SW 1271 (cell line): ENCODE measurements around the gene NRXN3.

Experiments used
- DNase-seq, 2 experiments: peaks; one replicate each; lab custom pipeline; 2025; lab: John Stamatoyannopoulos, UW

The NRXN3 gene

GRCh38 chr14:79693935-79694334 is 1523.8 kb downstream of the NRXN3 start:
- no peak for DNase-seq

- DNase-seq, result no peak
Observed at GRCh38 chr14:79695307-79695706, 1525.1 kb downstream of the NRXN3 start.

- DNase-seq, result no peak
Observed at GRCh38 chr14:79698298-79698711, 1528.1 kb downstream of the NRXN3 start.

- no peak for DNase-seq
Observed at GRCh38 chr14:79699206-79699605, 1529.0 kb downstream of the NRXN3 start.

DNA sequence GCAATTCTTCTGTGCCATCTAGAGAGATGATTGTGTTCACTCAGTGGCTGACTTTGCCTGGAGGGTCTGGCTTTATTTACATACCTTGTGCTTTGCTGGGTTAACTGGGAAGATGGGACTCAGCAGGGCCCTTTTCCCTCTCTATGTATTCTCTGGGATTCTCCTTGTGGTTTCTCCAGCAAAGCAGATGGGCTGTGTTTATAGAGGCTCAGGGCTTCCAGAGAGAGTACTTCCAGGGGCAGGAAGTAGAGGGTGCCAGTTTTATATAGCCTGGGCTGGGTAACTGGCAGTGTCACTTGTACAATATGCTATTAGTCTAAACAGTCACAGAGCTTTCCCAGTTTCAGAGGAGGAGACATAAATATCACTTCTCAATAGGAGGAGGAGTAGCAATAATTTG is 1531.2 kb downstream of the NRXN3 start:
- no peak for DNase-seq

DNA sequence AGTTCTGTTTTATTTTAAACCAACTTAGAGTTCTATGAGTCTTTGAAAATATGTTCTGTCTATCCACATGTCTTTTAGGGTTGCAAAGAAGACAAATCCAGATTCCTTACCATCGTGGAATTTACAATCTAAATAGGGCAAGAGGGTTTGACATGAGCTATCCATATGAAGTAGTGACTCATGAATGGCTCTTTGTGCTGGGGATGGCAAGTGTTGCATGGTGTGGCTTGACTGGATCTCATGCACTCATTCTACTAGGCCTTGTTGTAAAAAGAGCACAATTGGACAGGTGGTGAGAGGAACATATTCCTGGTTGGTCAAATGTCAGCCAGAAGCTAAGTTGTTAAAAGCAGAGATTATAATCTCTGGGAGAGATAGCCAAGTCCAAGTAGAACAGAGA is 1532.0 kb downstream of the NRXN3 start:
- DNase-seq, result no peak

DNA sequence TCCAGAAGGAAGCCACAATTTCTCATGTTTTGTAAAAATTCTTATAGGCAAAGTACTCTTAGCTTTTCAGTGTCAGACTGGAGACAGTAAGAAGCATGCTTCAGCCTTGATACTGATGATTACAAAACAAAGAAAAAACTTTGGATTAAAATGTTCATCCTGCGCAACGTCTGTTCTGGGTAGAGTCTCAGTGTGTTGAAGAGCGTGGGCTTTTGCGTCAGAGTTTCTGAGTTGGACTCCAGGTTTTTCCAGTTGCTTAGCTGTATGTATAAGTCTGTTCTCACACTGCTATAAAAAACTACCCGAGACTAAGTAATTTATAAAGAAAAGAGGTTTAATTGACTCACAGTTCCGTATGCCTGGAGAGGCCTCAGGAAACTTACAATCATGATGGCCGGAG is 1533.0 kb downstream of the NRXN3 start:
- no peak for DNase-seq

DNA sequence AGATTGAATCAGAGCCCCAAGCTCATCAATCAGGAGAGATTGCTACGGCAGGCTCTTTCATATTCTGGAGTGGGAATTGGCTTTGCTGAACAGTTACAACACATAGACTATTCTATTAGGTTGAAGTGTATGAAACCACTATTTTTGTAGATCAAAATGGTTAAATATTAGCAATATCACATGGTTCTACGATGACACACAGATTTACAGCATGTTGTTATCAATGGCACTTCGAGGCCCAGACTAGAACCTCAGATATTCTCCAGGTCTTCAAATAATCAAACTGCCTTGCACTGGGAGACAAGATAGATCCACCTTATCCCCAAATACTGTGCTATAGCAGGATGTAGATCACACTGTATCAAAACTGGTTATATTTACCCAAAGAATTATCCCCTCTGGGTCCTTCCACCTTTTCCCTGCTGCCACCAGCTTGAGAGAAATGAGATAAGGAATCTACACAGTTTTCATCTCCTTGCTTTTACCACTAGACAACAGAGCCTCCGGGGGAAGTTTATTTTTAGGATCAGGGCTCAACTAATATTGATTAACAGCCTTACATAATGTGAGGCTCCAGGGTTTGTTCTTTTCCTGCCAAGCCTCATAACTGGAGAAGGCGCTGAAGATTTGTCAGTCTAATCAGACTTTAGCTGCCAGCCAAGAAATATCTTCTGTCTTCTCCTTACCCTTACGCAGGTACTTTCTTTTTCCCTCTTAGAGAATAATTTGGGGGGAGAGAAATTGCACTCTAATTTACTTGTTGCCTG is 1534.1 kb downstream of the NRXN3 start:
- DNase-seq, result no peak

DNA sequence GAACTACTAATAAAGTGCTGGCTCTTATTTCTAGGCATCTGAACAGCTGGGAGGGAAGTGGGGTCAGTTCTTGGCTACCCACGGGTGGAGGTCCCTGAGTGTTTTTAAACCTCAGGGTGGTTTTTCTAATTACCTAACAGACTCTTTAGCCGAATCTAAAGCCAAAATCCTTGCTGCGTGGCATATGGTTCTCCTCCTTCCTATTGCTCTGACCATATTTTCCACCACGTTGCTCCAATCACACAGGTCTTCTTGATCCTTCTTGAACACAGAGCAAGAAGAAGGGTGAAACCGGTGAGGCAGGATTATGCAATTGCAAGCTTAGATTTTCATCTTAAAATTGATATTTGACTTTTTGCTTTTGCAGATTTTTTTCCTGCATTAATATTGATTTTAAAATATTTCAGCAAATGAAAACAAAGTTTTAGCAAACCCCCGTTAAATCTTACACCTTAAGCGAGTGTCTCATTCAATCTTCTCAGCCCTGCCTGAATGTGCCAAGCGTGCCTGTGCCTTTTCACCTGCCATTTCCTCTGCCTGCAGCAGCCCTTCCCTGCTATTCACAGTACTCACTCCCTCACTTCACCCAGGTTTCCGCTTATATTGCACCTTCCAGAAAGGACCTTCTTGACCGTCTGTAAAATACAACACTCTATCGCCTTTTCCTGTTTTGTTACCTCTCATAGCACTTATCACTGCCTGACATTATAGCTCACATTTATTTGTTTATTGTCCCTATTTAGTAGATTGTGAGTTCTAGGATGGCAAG is 1535.1 kb downstream of the NRXN3 start:
- DNase-seq, result no peak

GRCh38 chr14:79706382-79706781 is 1536.2 kb downstream of the NRXN3 start:
- DNase-seq, result no peak

- DNase-seq, result no peak
Observed at GRCh38 chr14:79708426-79709388, 1538.5 kb downstream of the NRXN3 start.

DNA sequence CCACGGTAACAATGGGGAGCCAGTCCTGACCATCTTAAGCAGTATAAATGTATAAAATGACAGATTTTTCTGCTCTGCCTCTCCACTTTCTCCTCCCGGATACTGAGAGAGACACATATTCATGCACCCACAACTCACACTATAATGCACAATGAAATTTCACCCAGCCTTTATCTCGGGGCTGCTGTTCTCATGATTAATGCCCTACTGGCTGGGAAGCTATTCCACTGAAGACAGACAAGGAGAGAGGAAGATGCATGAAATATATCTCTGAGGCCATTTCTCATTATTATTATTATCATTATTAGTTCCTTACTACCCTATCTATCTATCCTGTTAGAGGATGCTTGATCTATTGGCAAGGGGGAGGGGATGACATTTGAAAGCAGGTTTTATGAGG is 1539.4 kb downstream of the NRXN3 start:
- DNase-seq, result no peak

DNA sequence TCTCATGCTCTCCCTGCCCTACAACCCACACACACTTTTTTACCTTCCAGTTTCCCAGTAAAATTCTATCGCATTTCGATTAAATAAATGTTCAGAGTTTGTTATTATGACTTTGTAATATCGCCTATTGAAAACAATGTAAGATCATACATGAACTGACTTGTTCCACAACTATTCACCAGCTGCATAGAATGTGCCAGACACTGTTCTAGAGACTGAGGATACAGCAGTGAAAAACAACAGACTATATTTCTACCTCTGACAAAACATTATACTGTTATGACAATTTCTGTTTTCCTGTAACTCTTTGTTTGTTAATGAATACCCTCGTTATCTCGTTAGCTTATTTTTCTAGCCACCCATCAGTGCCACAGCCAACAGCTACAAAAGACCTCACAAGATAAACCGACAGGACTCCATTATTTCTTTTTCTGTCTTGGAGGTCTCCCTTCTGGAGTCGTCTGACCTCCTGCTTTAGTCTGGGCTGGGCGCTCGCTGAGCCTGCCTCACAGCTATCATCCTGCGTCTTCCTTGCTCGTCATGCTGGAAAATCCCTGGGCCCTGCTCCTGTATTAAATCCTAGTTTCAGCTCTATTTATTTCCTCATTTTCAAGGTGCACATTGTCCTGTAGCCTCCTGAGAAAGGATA is 1542.3 kb downstream of the NRXN3 start:
- no peak for DNase-seq

DNA sequence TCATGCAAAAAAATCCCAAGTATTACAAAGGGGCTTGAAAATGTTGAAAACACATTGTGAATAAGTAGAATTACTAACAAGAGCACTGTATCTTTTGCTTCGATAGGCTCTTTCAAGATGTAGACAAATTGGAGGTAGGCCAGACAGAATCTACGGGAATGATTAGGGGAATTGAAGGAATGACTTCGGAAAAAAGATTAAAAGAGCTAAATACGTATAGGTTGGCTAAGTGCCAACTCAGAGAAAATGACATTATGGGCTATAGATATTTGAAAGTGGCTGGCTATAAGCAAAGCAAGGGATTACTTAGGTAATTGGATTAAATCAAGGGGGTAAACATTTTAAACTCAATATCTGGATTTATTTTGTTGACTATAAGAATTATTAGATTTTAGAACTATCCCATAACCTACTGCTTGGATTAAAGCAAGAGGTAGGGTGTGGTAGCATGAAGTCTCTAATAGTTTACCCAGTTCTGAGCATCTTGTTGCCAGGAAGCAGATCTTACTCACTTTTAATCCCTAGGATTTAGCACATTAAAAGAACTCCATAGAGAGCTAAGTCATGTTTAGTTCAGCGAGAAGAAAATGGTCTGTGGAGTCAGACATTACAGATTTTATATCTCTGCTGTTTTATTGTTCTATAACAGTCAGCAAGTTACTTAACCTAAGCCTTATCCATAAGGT is 1551.4 kb downstream of the NRXN3 start:
- DNase-seq, result no peak

DNA sequence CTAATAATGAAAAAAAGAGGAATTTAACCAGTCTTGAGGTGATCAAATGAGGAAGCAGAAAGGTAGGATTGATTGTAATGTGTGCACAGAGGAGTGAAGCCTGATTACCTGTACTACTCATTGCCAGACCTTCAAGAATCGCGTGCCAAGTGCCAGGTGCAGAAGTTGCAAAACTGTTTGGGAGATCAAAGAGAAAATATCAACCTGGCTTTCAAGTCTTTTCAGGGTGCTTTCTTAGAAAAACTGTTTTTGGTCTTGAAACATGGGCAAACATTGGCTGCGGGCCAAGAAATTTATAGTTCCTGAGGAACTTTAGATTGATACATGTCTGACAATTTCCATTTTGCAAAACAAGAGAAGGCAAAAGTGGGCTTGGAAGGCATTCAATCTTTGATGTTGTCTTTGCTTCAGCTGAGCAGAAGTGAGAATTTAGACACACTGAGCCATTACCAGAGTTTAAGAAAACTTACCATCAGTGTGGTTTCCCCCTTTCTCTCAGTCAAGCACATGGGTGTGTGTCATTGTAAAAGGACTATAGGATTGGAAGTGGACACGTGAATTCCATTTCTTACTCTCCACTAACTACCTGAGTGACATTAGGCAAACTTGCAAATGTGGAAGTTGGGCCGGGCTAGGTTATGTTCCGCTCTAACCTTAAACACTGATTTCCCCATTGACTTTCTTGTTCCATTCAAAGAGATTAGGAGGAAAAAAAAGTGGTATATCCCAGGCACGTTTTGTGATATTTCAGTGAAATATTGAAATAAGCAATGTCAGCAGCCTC is 1555.0 kb downstream of the NRXN3 start:
- no peak for DNase-seq

DNA sequence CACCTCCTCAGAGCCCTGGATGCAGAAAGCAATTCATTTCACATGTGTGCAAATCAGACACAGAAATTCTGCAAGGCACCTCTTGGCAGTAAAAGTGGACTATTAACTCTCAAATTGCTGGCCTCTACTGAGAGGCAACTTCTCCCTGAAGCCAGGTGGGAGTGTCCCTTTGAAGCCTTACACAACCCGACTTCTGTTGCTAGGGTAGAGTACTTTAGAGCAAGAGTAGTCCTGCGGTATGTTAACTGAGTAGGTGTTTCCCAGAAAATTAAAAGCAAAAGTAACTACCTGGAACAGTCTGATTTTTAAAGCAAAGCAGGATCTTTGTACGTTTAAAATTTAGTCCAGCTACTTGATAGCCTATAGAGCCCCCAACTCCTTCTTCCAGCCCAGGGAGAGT is 1557.7 kb downstream of the NRXN3 start:
- DNase-seq, result no peak

GRCh38 chr14:79728331-79728730 is 1558.2 kb downstream of the NRXN3 start:
- no peak for DNase-seq

DNA sequence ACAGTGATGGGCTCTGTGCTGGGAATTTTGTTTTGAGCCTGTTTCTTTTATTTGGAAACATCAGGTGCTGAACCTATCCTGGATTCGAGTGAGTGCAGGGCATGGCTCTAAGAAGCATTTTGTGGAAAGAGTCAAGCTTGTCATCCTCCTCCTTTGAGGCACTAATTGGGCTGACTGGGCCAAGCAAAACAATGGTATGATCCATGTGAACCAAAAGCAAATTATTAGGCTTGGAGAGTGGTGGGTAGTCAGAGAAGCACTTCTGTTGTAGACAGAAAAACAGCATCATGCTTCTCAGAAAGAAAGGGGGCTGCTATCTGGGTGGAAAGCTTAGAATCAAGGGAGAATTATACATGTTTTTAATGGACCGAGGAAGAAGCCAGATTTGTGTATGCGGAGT is 1559.6 kb downstream of the NRXN3 start:
- no peak for DNase-seq

DNA sequence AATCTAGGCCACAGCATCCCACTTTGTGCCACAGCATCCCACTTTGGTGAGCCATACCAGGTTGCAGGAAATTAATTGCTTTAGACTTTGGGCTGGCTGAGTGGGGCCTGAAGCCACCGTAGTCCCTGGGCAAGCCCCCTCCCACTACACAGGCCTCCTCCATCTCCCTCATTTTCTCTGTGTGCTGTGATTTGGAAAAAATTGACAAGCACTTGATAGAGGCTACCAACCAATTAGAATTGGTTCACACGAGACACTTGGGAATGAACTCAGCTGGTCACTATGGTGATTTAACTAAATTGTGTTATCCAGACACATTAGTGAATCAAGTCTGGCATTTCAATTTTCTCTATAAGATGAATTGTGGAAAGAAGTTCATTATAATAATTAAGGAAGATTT is 1560.0 kb downstream of the NRXN3 start:
- no peak for DNase-seq

DNA sequence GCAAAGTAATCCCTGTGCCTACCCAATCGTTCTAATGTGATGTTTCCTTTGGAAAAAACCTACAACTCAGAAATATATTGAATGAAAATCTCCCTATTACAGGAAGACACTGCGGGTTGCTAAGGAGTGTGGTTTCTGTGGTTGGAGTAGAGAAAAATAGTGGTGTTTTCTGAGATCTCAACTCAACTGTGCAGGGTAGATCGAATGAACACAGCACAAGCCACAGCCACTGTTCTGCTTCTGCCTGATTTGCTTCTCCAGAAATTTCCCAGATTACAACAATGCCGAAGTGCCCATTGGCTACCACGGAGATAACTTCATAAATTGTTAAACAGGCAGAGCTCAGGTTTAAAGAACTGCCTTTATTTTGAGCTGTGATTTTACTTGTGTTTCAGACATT is 1560.8 kb downstream of the NRXN3 start:
- no peak for DNase-seq
